Activated CD4-positive, alpha-beta T cell treated with anti-CD3 and anti-CD28 coated beads, Interleukin-2, amount 50 U/mL, for 1 hour (primary cell): ENCODE measurements around the gene ATP2A1.
"Not testable (repeated sequence)": the region's sequence is repeated elsewhere in the genome, so short reads cannot be mapped to it uniquely, and the experiment has no call there.

ENCODE experiments used
- DNase-seq: peaks from one replicate; pipeline ENCODE4 v3.0.0-alpha.2; 2020

ATP2A1 gene

GRCh38 chr16:28883221-28883996 lies 5.1 kb downstream of the ATP2A1 start:
- no peak for DNase-seq

GRCh38 chr16:28884045-28884444 lies 5.8 kb downstream of the ATP2A1 start:
- no peak for DNase-seq

GRCh38 chr16:28886945-28887344 lies 8.7 kb downstream of the ATP2A1 start:
- DNase-seq = no peak

GRCh38 chr16:28890355-28890754 lies 12.1 kb downstream of the ATP2A1 start:
- not testable (repeated sequence) for DNase-seq

- DNase-seq = no peak
Measured at GRCh38 chr16:28891964-28892890, 13.9 kb downstream of the ATP2A1 start.

- DNase-seq = no peak
Measured at GRCh38 chr16:28893291-28893690, 15.0 kb downstream of the ATP2A1 start.

- DNase-seq = no peak
Measured at GRCh38 chr16:28895609-28896008, 17.3 kb downstream of the ATP2A1 start.

- DNase-seq = no peak
Measured at GRCh38 chr16:28897826-28898225, 19.5 kb downstream of the ATP2A1 start.

- no peak for DNase-seq
Measured at GRCh38 chr16:28898266-28898665, 20.0 kb downstream of the ATP2A1 start.

GRCh38 chr16:28898942-28899341 lies 20.7 kb downstream of the ATP2A1 start:
- no peak for DNase-seq

GRCh38 chr16:28899882-28900590 lies 21.7 kb downstream of the ATP2A1 start:
- no peak for DNase-seq

GRCh38 chr16:28900601-28901000 lies 22.3 kb downstream of the ATP2A1 start:
- no peak for DNase-seq

- DNase-seq = no peak
Measured at GRCh38 chr16:28901862-28902261, 23.6 kb downstream of the ATP2A1 start.

GRCh38 chr16:28902909-28903308 lies 24.6 kb downstream of the ATP2A1 start:
- no peak for DNase-seq

- no peak for DNase-seq
Measured at GRCh38 chr16:28903344-28904042, 25.2 kb downstream of the ATP2A1 start.

- no peak for DNase-seq
Measured at GRCh38 chr16:28904363-28904762, 26.1 kb downstream of the ATP2A1 start.

GRCh38 chr16:28904828-28905227 lies 26.5 kb downstream of the ATP2A1 start:
- DNase-seq = no peak

GRCh38 chr16:28905229-28905754 lies 27.0 kb downstream of the ATP2A1 start:
- DNase-seq = no peak

- DNase-seq = no peak
Measured at GRCh38 chr16:28905800-28906372, 27.6 kb downstream of the ATP2A1 start.

- DNase-seq = no peak
Measured at GRCh38 chr16:28910086-28911031, 32.1 kb downstream of the ATP2A1 start.

- DNase-seq = no peak
Measured at GRCh38 chr16:28912558-28912957, 34.3 kb downstream of the ATP2A1 start.
